Coronary artery (tissue), 2 donors: Measurements from ENCODE around the gene PYROXD2.

Experiments used
- DNase-seq: peaks from one replicate; pipeline ENCODE4 v3.0.0-alpha.2; 2017; ENCODE audit warnings: low spot score
- H3K27ac ChIP-seq, 2 donors: fragments of 200-600 bp; sonication (generic); one replicate each; pipeline ENCODE4 v1.5.1; 2016 to 2019
- H3K4me3 ChIP-seq: fragments of 200-600 bp; sonication (generic); 2 replicates; pipeline ENCODE4 v1.5.1; 2016; ENCODE audit warnings: mild to moderate bottlenecking, moderate library complexity
- CTCF ChIP-seq: fragments of 200-600 bp; sonication (generic); IDR thresholded peaks from one replicate; pipeline ENCODE4 v1.5.1; 2019; ENCODE audit warnings: antibody characterized with exemption

Gene PYROXD2

GRCh38 chr10:98374217-98374985 lies 40.6 kb downstream of the PYROXD2 start:
- H3K27ac ChIP-seq = no peak overlapping the region
- H3K4me3 ChIP-seq = no peak overlapping the region
- TF ChIP-seq CTCF = no peak
- no peak for DNase-seq

- H3K27ac ChIP-seq = no peak overlapping the region
Observed at GRCh38 chr10:98373260-98374040, 41.5 kb downstream of the PYROXD2 start.

GRCh38 chr10:98370831-98371820 lies 43.9 kb downstream of the PYROXD2 start:
- H3K4me3 ChIP-seq = no peak overlapping the region
- no peak for TF ChIP-seq CTCF
- no peak overlapping the region for H3K27ac ChIP-seq
- no peak for DNase-seq

More at GRCh38 chr10:98373260-98374040, 41.5 kb downstream of the PYROXD2 start:
- no peak overlapping the region for H3K4me3 ChIP-seq
- no peak for TF ChIP-seq CTCF
- no peak for DNase-seq

GRCh38 chr10:98369801-98370200 lies 45.2 kb downstream of the PYROXD2 start:
- no peak overlapping the region for H3K27ac ChIP-seq
- DNase-seq = no peak
- TF ChIP-seq CTCF = no peak
- H3K4me3 ChIP-seq = no peak overlapping the region

- no peak overlapping the region for H3K27ac ChIP-seq
- no peak for DNase-seq
- no peak overlapping the region for H3K4me3 ChIP-seq
- TF ChIP-seq CTCF = no peak
Observed at GRCh38 chr10:98368644-98369043, 46.3 kb downstream of the PYROXD2 start.

GRCh38 chr10:98367604-98368451 lies 47.2 kb downstream of the PYROXD2 start:
- no peak overlapping the region for H3K27ac ChIP-seq
- DNase-seq = no peak
- no peak overlapping the region for H3K4me3 ChIP-seq
- TF ChIP-seq CTCF = no peak
